Measurements from ENCODE around the gene CXCL14.

CXCL14 gene

DNA sequence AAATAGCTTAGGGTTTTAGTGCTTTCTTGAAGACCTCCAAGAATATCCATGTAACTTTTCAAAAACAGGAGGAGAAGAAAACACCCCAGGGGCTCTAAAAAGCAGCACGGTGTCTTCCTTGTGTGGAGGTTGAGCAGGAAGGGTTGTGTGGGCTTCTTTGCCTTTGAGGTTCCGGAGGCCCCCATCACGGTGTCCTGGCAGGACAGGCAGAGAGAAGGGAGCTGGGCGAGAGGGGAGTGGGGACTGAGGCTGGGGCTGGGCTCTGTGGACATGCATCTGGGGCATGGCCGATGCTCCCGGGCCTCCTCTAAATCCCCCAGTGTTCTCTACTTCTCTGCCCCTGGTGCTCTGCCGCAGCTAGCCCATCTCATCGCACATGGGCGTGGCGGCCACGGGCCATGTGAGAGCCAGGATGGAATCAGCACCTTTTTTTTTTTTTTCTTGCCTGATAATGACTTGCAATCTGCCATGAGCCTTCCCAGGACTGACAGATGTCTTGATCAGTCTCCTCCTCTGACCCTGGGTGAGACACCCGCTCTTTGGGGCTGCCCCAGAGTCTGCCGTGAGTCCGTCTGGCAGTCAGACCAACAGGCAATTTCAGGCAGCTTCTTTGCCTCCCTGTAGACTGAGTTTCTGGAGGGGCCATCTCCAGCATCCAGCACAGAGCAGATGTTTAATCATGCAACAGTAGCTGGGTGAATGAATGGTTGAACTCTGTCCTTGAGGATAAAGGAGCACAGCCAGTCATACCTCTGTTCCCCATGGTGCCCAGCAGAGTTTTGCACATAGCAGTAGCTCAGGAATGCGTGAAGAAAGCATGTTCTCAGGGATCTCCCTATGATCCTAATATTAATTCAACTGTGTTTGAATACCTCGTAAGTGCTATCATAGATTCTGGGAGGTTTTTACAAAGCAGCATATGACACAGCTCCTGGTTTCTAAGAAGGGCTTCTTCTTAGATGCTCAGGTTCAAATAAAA lies 12.1 kb downstream of the CXCL14 start:
- DNase-seq: no peak

DNA sequence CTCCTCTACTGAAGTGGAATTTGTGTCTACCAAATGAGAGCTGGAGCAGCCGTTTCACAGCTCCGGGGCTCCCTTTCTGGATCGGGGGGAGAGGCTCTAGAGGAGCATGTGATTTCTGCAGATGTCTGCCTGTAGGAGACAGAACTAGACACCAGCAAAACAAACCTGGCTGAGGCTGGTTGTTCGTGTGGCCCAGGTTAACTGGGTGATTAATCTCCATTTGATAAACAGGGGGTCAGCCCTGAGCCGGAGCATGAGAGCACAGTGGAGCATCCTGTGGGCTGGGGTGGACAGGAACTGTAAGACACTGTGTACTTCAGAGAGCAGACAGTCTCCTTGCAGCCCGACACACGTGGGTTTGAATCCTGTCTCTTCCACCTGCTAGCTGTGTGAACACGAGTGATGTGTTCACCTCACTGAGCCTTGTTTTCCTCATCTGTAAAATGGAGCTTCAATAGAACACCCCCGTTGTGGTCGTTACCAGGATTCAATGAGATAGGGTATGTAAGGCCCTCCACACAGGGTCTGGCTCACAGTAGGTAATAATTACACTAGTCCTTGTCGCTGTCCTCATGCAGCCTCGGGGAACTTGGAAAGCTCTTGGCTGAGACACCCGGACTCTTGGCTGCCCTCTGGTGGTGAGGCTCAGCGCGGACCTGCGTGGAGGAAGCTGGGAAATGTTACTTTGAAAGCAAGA lies 12.9 kb downstream of the CXCL14 start:
- no peak for DNase-seq

DNA sequence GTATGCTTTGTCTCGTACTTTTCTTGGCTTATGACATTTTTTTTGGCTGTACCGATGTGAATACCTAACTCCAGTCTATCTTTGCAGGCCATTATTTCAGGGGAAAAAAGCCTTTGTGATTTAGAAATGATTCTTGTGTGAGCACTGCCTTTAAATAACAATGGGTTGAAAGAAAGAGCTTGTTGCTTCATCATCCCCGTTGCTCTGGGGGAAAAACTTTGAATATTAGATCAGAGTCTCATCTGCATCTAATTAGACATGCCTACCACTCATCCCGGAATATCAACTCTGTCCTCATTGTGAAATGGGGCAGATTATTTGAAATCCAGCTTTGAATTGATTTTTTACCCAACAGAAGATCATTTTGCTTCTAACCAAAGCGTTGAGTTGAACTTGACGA lies 13.5 kb downstream of the CXCL14 start:
- DNase-seq: no peak

DNA sequence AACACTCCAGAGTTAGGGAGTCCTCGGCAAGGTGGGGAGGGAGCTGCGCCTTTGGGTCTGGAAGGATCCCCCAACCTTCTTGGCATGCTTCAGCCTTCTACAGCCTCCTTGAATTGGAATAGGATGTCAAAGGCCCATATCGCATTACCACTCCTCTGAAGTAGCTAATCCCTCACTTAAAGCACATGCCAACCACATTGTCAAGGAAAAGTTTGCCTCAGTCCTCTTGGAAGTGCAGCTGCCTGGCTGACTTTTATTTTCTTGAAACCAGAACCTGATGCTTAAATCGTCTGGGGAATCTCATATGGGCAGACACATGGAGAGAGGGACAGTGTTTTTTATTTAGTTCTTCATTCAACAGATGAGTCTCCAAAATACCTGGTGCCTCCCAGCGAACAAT lies 14.5 kb downstream of the CXCL14 start:
- no peak for DNase-seq

DNA sequence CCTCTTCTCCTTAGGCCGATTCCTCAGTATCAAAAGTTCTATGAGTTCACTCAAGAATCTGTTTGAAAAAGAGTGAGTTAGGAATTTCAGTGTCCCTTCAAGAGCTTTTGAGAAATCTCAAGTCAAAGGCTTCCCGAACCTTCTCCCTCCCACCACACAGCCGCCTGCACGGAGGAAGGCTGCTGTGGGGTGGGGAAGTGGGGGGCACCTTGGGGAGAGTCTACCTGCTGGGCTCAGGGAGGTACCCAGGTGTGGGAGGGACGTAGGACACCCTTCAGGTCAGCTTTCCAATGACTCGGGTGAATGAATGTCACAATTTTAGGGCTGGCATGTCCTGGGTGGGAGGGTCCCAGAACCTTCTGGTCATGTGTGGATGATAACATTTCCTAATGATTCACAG lies 17.5 kb downstream of the CXCL14 start:
- DNase-seq: no peak

DNA sequence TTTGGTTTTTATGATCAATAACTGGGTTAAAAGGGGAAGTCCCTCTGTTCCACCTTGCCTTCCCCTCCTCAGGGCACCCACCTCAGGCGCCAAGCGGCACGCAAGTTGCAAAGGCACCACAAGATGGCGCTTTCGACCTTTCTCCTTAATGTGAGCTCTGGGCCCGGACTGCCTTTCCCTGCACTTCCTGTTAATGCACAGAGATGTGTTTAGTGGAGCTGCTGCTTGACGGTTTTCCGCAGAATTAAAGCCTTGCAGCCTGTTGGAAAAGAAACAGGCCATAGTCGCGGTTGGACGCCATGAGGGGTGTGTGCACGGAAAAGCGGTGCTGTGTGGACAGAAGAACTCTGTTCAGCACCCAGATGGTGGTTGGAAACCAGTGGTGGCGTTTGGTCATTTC lies 17.9 kb downstream of the CXCL14 start:
- peak; percentile 37 for DNase-seq

DNA sequence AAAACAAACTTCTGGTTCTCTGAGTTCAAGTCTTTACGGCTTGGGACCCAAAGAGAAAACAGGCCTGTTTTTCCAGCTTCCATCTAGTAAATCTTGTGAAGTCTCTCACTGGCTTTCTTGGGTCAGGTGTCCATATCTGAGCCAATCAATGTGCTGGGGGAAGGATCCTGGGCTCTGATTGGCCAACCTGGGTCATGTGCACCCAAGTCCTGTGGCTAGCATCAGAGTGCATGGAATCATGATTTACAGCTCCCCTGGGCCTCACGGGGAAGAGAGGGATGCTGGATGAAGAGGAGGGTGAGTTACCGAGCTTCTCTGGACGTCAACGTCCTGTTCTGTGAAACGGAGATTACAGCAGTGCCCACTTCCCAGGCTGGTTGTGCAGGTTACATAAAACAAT lies 19.4 kb downstream of the CXCL14 start:
- no peak for DNase-seq

DNA sequence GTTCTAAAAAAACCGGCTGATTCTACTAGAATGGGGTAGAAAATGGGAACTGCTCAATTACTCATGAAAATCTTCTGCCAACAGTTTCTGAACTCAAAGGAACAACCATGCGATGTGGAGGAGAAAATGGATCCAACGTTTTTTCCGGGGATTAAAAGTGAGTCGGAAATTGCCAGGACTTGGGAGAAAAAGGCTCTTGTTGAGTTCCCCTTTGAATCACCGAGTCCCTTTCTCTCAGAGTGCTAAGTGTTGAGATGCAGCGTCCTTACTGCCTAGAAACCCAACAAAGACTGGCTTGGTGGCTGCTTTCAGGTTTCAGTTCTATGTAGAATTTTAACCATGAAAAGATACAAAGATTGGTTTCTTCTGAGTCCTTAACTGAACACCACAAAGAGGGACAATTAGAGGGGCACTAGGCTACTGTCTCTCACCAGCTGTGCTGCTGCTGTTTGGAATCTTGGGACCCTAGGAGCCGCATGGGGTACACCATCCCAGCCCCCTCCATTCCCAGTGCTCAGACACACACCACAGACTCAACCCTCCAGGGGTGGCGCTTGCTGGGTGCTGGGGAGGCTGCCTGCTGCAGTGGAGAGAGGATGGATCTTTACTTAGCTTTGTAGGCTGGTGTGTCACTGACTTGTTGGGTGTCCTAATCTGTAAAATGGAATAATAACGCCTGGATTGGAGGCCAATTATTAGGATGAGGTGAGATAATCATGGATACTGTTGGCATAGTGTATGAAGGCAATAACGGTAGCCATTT lies 21.5 kb downstream of the CXCL14 start:
- no peak for DNase-seq

DNA sequence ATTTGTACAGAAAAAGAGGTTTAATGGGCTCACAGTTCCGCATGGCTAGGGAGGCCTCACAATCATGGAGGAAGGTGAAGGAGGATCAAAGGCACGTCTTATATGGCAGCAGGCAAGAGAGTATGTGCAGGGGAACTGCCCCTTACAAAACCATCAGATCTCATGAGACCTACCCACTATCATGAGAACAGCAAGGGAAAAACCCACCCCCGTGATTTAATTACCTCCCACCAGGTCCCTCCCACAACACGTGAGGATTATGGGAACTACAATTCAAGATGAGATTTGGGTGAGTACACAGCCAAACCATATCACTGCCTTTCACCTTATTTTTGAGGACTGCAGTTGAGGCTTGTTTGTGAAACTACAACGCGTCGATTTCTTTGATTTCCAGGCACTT lies 22.2 kb downstream of the CXCL14 start:
- DNase-seq: no peak

DNA sequence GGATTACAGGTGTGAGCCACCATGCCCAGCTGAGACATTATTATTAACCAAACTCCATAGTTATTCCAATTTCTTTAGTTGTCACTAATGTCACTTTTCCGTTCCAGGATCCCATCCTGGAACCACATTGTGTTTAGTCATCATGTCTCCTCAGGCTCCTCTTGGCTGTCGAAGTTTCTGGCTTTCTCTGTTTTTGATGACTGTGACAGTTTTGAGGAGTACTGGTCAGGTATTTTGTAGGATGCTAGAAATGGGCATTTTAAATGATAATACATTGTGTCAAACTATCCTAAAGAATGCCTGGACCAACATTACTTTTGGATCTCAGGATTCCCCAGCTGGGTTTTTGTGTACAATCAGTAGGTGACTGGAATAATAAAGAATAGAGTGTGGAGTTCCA lies 23.3 kb downstream of the CXCL14 start:
- DNase-seq: no peak

DNA sequence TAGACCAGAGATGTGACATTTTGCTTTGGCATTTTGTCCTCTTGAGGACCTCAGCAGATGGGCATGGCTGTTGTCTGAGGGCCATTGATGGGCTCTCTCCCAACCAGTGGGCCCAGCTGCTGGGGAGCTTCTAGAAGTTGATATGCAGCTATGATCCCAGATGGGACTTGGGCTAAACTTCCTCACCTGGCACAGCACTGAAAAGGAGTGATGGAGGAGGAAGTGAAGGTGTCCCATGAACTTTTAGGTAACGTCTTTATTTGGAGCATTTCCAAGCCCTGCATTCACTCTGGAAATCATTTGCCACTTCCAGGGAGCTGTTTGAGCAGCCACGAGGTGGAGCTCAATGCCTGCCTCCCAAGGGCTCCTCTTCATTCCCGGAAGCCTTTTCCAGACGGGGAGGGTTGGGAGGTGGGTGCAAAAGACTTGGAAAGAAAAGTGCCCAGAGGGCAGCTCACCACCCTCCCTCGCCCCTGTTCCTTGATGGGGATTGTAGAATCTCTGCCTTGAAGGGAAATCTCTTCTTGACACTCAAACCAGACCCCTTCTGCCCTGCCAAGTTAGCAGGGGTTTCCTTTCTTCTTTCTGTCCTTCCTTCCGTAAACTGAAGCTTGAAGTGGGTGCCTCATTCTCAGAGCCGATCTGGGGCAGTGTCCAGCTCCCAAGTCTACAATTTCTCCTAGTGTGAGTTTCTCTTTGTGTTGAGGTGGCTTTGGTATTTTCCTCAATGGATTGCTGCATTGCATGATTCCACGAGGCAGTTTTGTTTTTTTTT lies 24.9 kb downstream of the CXCL14 start:
- no peak for DNase-seq

DNA sequence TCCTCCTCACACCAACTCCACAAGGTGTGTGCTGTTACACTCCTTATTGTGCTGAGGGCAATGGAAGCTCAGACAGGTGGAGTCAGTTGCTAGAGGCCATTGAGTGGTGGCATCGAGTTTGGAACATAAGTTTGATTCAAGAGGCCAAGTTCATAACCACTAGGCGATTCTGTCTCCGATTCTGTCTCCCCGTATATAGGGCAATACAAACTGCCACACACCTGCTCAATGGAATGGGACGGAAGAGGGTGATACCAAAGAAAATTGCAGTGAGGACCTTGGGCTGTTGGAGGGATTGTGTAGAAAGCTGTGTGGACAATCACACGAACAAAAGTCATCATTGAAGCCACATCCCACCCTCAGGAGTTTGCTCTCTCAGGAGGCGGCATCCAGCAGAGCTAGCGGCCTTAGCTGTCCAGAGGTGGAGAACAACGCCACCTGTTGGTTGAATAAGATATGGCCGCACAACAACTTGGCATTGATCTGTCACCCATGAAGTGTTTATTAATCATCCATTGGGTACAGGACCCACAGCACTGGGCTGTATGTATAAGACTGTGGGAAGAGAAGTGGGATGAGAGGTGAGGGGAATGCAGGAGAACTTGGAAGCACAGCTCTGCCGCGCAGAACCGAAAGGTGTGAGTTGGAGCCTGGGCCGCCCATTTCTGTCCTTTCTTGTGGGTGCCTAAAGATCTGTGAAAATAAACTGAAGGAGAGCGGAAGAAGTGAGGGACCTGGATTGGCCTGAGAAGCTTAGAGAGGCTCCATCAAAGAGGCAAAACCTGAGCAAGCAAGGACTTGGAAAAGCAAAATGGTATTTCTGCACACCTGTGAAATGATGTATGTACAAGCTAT lies 27.0 kb downstream of the CXCL14 start:
- DNase-seq: peak; percentile 64

DNA sequence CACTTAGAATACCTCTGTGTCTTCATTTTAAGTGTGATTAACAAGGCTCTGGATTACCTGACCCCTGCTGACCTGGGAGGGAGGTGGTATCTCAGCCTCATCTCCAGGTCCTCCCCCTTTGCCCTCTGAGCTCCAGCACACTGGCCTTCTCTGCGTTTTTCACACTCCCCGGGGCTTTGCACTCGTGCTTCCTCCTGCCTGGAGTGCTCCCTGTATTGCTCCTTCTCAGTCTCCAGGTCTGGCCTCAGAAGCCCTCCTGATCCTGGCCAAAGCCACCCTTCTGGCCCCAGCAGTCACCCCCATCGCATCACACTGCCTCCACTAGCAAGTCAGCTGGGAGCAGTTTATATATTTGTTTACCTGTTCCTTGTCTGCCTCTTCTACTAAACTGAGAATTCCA lies 29.4 kb downstream of the CXCL14 start:
- DNase-seq: no peak

DNA sequence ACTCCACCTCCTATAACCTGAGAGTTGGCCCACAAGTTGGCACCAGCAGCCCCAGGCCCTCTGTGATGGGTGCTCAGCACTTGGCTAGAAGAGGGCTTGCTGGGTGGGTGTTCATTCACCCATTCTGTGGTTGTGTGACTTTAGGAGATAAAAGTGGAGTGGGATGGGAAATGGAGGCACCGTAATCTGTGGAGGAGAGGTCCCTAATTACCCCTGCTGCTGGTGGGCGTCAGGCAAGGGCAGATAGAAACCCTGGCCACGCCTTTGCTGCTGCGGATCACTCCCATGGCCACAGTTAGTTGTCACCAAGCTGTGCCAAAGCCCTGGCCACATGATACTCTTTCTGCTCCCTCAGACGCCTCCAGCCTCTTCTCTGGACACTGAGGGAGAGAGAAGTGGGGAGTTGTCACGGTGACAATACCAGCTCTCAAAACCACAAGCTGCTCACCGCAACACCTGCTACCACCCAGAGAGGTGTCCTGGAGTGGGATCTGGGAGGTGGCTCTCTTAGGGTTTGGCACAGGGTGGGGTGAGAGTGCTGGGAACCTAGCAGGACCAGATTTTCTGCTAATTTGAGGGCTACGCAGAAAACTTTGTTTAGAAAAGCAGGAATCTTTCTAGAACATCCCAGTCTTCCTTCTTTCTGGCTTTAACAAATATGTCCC lies 31.1 kb downstream of the CXCL14 start:
- DNase-seq: no peak

DNA sequence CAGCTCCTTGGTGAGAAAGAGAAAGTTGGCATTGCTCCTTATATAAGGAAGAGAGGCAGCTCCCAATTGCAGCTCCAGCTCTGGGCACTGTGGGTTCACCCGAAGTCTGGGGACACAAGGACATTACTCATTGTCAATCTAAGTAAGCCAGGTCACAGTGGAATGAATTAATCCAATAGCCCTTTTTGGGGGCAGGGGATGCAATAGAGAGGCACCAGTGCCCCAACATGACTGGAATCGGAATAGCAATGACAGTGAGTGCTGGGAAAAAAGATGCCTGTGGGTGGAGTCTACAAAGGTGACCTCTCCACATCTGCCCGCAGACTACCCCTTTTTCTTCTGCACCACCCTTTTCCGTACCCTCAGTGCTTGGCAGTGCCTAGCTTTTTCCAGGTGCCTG lies 31.9 kb downstream of the CXCL14 start:
- DNase-seq: no peak

DNA sequence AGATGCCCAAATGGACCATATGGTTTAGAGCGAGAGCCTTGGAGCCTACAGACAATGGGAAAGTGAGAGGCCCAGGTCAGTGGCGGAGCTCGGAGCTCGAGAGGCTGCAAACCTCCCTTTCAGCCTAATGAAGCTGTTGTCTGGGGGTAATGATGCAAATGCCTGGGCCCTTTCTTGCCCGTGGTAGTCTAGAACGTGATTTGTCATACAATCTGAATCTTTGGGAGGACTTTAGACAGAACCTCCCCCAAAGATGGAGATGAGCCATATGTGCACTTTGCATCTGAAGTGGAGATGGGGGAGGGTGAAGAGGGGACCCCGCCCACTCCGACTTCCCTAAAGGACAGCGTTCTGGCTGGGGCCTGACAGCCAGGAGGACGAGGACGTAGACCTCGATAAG lies 32.7 kb downstream of the CXCL14 start:
- DNase-seq: no peak

DNA sequence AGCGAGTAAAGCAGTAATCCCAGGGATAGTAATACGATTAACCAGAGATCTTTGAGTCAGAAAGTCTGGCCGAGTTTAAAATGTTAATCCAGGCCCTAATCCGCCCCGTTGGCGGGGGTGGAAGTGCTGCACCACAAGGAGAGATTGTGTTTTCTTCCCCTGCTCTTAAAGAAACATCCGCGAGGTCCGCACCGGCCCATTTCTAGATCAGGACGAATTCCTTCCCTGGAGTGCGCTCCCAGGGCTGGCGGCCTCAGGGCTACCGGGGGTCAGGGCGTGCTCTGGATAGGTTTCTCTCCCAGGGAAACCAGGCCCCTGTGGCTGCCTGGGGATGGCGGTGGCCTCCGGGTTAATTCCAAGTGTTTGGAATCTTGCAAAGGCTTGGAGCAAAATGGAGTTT lies 33.7 kb downstream of the CXCL14 start:
- no peak for DNase-seq

DNA sequence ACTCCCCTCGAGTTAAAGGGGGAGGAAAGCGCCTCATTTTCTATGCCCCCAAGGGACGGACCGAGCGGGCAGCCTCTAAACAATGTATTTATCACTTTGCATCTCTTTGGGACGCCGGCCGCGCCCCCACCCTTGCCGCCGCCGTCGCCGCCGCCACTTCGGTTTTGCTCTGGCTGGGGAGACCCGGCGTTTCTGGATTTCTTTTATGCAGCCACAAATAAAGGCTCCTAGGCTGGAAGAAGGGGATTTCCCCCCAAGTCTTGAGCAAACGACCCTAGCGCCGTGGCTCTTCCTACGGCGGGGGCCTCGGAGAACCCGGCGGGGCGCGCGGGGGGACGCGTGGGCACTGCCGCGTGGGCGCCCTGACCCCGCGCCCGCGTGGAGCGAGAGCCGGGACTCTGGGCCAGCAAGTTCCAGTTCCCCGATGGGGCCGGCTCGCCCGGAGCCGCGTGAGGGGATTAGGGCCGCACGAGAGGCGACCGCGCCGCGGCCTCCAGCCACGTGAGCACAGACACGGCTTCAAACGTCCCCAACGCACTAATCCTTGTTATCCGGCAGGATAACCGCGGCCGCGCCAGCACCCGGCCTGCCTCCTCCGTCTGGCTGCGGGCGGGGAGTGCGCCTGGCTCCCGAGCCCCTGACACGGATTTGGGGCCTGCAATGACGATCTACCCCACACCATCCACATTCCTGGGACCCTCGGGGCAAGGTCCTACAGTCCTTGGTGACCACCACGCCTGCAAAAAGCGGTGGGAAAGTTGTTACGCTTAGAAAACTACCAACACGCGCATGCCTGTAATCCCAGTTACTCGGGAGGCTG lies 35.1 kb downstream of the CXCL14 start:
- no peak for DNase-seq

DNA sequence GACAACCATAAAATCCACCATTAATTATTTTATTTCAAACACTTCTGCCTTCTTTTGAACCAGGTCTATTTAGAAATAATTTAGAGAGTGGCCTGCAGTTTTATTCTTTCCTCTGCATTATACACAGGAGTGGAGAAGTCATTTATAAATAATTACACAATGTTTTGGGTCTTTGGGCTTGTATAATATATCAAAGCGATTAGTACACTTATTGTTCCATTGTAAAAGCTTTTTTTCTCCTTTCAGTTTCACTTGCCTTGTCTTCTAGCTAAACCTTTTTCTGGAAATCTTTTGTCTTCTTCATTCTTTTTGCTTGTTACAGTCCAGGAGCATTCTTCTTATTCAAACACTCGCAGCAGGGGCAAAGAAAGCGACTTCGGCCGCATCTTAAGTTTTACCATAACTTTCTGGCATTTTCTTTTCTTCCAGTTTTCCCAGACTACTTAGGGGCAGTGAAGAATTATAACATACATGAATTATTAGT lies 35.7 kb downstream of the CXCL14 start:
- DNase-seq: no peak

Measured in NCI-H1092 (cell line).